Psoas muscle (tissue), 8 donors: ENCODE data around the gene AKR7A3. TPM values are rescaled to one million over a fixed set of nuclear protein-coding genes. Genes with fewer than 3 reads are reported as not detected.

Experiments used
- ATAC-seq, 4 donors: fragments of 200-7000 bp; cut with Tn5 transposase; one replicate each; pipeline ENCODE4 v1.9.1; 2020; ENCODE audit warnings: moderate library complexity in 3 of 4, mild to moderate bottlenecking in 2 of 4
- DNase-seq, 2 donors: peaks; one replicate each; pipeline ENCODE4 v3.0.0-alpha.2; 2020
- H3K27ac ChIP-seq: fragments of 200-600 bp; one replicate; pipeline ENCODE4 v1.8.0; 2022
- H3K27me3 ChIP-seq, 3 donors: fragments of 200-600 bp in 1 of 3; one replicate each; pipeline versions ENCODE4 v1.6.1 to v1.8.0; 2013 to 2022; ENCODE audit warnings: low read length in 2 of 3, mild to moderate bottlenecking in 2 of 3, moderate library complexity in 1 of 3; ENCODE audit not compliant: insufficient read depth in 3 of 3
- H3K36me3 ChIP-seq, 2 donors: fragments of 200-600 bp in 1 of 2; one replicate each; pipeline versions ENCODE4 v1.6.1 to v1.8.0; 2013 to 2022; ENCODE audit warnings: low read depth in 1 of 2, mild to moderate bottlenecking in 1 of 2, moderate library complexity in 1 of 2; ENCODE audit not compliant: insufficient read depth in 1 of 2
- H3K4me1 ChIP-seq: fragments of 200-600 bp; one replicate; pipeline ENCODE4 v1.8.0; 2022
- H3K4me3 ChIP-seq: fragments of 200-600 bp; one replicate; pipeline ENCODE4 v1.8.0; 2022; ENCODE audit warnings: mild to moderate bottlenecking
- H3K9me3 ChIP-seq: fragments of 200-600 bp; one replicate; pipeline ENCODE4 v1.8.0; 2022
- WGBS, 3 donors: extraction: QIAGEN DNeasy Blood & Tissue Kit; methylation state at CpG; one replicate each; pipeline versions ENCODE4 v1.1.6 to v1.1.7; 2013; 5-methylcytosine and 5-hydroxymethylcytosine counted together
- intact Hi-C, 2 donors: fragments of 100-400 bp; cut with DNase I; formaldehyde crosslinking; loops; one replicate each; pipeline versions ENCODE4 v1.11.0 to v1.14.2; 2022
- polyA plus RNA-seq, 3 donors: library from polyadenylated mRNA; stranded (reverse); fragments of 200-250 nt; gene quantifications; one replicate each; pipeline ENCODE4 v1.2.3, GENCODE V29; 2013
- total RNA-seq, 4 donors: library from RNA; stranded (reverse); fragmentation: NEBNext Ultra II Directional in 2 of 4; extraction: Animal tissue kit (Norgen Biotek cat#: 25700) in 2 of 4; gene quantifications; one replicate each; pipeline versions ENCODE4 v1.2.1 to v1.2.4, GENCODE V29; 2021 to 2023
- TF ChIP-seq, protein P1 (sequence below): fragments of 200-600 bp; IDR thresholded peaks from one replicate; pipeline ENCODE4 v1.8.0; 2022; ENCODE audit warnings: antibody characterized with exemption
- donor health status: healthy with polysubstance abuse.
- donor health status: DM: no; HTN: no; CAD: no; lungs with moderate emphysema.
- donor health status: Bipolar disorder and iron deficiency.
- donor health status: healthy.
- donor health status: DM: yes; HTN: yes; CAD: no.
- donor health status: DM: no; HTN: no; CAD: no.
- donor health status: DM: no; HTN: no; CAD: no.
- donor health status: DM: yes; HTN: yes; CAD: no.

Gene AKR7A3
- total and polyA plus RNA-seq, 7 donors: 0.15 to 0.42 (median 0.34) TPM; not detected in 1

DNA sequence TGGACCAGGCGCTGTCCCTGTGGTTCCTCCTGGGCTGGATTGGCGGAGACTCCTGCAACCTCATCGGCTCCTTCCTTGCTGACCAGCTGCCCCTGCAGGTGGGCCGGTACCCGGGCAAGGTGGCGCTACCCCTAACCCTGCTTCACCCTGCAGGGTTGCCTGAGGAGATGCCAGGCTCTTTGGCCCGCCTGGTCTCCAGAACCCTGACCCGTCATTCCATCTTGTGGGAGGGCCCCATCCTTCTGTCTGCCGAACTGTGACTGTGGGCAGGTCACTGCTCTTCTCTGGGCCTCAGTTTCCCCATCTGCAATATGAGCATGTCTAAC is 36.1 kb upstream of the AKR7A3 start:
- TF ChIP-seq, protein P1, sequence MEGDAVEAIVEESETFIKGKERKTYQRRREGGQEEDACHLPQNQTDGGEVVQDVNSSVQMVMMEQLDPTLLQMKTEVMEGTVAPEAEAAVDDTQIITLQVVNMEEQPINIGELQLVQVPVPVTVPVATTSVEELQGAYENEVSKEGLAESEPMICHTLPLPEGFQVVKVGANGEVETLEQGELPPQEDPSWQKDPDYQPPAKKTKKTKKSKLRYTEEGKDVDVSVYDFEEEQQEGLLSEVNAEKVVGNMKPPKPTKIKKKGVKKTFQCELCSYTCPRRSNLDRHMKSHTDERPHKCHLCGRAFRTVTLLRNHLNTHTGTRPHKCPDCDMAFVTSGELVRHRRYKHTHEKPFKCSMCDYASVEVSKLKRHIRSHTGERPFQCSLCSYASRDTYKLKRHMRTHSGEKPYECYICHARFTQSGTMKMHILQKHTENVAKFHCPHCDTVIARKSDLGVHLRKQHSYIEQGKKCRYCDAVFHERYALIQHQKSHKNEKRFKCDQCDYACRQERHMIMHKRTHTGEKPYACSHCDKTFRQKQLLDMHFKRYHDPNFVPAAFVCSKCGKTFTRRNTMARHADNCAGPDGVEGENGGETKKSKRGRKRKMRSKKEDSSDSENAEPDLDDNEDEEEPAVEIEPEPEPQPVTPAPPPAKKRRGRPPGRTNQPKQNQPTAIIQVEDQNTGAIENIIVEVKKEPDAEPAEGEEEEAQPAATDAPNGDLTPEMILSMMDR: no peak
- intact Hi-C loops: no loop called here
- no peaks in the 10 kb centered on the region for H3K4me1 ChIP-seq
- DNase-seq: no peak
- no peak overlapping the region for H3K4me3 ChIP-seq
- no peak overlapping the region for H3K27ac ChIP-seq
- no peak for ATAC-seq
- H3K9me3 ChIP-seq: no peaks in the 10 kb centered on the region
- 93 to 96% (median 94%) methylated on average over 9 of the region's 9 CpGs for WGBS, 3 donors
- no peaks in the 10 kb centered on the region for H3K27me3 ChIP-seq
- H3K36me3 ChIP-seq: peaks cover 4 to 90% of the 10 kb centered on the region in 2 donors

DNA sequence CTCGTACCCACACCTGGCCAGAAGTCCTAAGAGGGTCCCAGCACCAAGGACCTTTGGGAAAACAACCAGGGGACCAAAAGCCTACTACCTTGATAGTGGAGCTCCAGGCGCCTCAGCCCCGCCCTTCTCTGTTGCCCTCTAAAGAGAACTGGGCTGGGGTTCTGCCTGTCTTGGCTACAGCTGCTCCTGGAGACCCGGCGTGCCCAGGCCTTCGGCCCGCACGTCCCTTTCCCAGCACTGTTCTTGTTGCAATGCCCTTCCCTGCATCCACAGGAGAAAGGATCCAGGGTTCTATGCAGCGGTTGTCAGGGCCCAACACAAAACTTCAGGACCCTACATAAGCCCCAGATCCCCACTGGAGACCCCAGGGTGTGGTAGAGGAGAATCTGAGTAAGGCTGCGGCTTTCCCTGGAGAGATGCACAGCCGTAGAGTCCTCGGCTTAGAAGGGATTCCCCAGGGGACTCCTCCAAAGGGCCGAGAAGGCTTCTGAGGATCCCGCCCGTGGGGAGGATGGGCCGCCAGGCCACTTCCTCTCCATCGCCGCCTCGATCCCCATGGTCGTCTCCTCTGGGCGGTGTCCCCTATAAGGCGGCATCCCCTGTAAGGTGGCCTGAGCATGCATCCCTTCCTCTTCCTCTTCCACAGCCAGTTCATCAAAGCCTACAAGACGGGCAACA is 35.6 kb upstream of the AKR7A3 start:
- ATAC-seq (no peak), DNase-seq (no peak)
- Histone ChIP-seq H3K27me3 (no peaks in the 10 kb centered on the region), H3K4me1 (no peaks in the 10 kb centered on the region), H3K36me3 (peaks cover 4 to 89% of the 10 kb centered on the region in 2 donors), H3K9me3 (no peaks in the 10 kb centered on the region), H3K4me3 (no peak overlapping the region), H3K27ac (no peak overlapping the region)
- WGBS, 3 donors: 87 to 92% (median 87%) methylated on average over 23 of the region's 23 CpGs
- TF ChIP-seq, protein P1: no peak
- intact Hi-C loops: no loop called here

DNA sequence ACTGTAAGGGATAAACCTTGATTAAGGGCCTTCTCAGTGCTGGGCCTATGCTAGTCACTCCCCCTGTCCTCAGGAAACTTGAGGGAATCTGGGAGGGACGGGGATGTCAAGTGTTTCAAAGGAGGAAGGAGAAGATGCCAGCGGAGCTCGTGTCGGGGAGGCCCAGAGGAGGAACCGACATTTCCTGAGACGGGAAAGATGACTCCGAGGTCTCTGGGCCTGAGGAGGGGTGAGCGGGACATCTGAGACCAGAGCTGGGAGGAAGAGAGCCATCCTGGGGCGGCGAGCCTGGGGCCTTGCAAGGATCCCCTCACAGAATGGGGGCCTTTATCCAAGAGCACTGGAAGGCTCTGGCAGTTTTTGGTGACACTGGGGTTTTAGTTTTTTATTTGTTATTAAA is 33.9 kb upstream of the AKR7A3 start:
- TF ChIP-seq, protein P1: no peak
- Histone ChIP-seq H3K9me3 (no peaks in the 10 kb centered on the region), H3K4me3 (no peak overlapping the region), H3K27me3 (no peaks in the 10 kb centered on the region), H3K4me1 (no peaks in the 10 kb centered on the region), H3K36me3 (peaks cover 4 to 89% of the 10 kb centered on the region in 2 donors), H3K27ac (no peak overlapping the region)
- peak in 1 of 2 donors; percentile 23 for DNase-seq
- intact Hi-C loops: no loop called here
- ATAC-seq: no peak
- WGBS, 3 donors: 70 to 78% (median 72%) methylated on average over 10 of the region's 10 CpGs

DNA sequence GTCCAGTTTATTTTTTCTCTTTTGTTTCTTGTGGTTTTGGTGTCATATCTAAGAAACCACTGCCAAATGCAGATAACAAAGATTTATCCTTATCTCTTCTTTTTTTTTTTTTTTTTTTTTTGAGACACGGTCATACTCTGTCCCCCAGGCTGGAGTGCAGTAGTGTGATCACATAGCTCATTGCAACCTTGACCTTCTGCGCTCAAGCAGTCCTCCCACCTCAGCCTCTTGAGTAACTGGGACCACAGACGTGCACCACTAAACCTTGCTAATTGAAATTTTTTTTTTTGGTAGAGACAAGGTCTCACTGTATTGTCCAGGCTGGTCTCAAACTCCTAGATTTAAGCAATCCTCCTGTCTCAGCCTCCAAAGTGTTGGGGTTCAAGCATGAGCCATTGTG is 32.5 kb upstream of the AKR7A3 start:
- TF ChIP-seq, protein P1: no peak
- Histone ChIP-seq H3K27me3 (no peaks in the 10 kb centered on the region), H3K4me1 (no peaks in the 10 kb centered on the region), H3K4me3 (no peak overlapping the region), H3K36me3 (peaks cover 4 to 78% of the 10 kb centered on the region in 2 donors), H3K9me3 (no peaks in the 10 kb centered on the region), H3K27ac (no peak overlapping the region)
- 86 to 93% (median 93%) methylated on average over 3 of the region's 3 CpGs for WGBS, 3 donors
- ATAC-seq (no peak), DNase-seq (no peak)
- intact Hi-C loops: no loop called here

DNA sequence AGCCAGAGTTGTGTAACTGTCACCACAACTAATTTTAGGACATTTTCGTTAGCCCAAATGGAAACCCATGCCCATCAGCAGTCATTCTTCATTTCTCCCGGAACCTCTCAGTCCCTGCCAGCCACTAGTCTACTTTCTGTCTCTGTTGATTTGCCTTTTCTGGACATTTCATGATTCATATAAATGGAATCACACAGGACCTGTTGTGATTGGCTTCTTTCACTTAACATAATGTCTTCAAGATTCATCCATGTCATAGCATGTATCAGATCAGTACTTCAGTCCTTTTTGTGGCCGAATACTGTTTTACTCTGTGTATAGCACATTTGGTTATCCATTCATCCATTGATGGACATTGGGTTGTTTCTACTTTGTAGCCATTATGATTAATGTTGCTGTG is 30.6 kb upstream of the AKR7A3 start:
- H3K36me3 ChIP-seq: peaks cover 4 to 59% of the 10 kb centered on the region in 2 donors
- intact Hi-C loops: no loop called here
- no peak for ATAC-seq

More for the DNA sequence above, 30.6 kb upstream of the AKR7A3 start:
- Histone ChIP-seq H3K4me1 (peaks cover 8% of the 10 kb centered on the region), H3K27ac (no peak overlapping the region), H3K27me3 (no peaks in the 10 kb centered on the region), H3K4me3 (no peak overlapping the region), H3K9me3 (no peaks in the 10 kb centered on the region)
- DNase-seq: no peak
- TF ChIP-seq, protein P1: no peak
- 87 to 92% (median 92%) methylated on average over 3 of the region's 3 CpGs for WGBS, 3 donors
